GM21825 (cell line): ENCODE data around the gene GLI1.
"Not testable (repeated sequence)": the region's sequence is repeated elsewhere in the genome, so short reads cannot be mapped to it uniquely, and the experiment has no call there.

Experiments
- ATAC-seq: cut with Tn5 transposase; IDR thresholded peaks from one replicate; pipeline ENCODE4 v1.9.1; 2021; ENCODE audit warnings: mild to moderate bottlenecking, moderate library complexity; ENCODE audit not compliant: unreplicated experiment

GLI1 gene

DNA sequence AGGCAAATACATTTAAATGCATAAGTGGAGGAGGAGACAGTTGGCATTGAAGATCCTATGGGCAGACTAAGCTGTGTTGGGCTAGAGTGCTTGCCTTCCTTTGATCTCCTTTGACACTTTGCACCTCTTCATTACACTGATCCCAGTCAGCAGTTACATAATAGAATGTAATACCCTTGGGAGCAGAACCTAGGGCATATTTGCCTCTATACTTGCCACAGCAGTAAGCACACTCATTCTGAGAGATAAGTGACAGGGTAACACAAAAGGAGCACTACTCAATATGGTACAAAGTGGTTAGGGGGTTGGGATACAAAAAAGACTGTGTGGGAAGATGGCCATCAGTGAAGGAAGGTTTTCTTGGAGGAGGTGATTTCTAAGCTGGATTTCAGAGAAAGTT, 37.2 kb downstream of the GLI1 start:
- no peak for ATAC-seq

DNA sequence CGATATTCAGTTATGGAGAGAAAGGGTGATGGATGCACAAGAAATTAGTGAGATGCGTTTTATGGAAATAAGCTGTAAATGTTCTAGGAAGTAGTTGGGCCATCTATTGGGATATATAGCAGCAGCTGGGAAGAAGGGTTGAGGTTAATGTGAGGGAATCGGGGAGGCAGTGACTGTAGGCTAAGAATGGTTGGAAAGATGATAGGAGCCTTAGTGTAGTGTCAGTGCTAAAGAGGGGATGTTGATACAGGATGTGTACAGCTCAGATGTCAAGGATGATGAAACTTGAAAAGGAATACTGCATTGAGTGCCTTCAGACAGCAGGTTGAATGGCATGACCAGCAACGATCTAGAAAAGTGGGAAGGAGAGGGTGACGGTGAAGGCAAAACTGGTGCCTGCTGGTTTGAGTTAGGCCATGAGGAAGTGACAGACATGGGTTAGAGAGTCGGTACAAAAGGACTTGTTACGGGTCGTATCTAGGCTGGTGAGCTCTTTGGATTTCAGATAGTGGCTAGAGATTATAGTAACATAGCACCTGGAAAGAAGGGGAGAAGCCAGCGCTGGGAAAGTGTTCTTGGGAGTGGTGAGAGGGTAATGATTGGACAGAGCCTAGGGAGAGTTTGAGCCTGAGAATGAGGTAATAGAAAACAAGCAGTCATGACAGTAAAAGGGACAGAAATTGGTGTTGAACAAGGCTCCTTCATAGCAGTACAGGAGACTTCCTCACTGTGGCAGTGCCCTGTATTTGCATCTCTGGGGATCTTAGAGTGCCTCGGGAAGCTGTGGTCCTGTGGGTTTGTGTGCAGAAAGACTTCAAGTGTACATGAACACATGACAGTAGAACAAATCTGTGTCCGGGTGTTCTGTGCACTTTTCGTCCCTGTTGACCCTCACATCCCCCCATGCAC, 37.9 kb downstream of the GLI1 start:
- ATAC-seq, result no peak

DNA sequence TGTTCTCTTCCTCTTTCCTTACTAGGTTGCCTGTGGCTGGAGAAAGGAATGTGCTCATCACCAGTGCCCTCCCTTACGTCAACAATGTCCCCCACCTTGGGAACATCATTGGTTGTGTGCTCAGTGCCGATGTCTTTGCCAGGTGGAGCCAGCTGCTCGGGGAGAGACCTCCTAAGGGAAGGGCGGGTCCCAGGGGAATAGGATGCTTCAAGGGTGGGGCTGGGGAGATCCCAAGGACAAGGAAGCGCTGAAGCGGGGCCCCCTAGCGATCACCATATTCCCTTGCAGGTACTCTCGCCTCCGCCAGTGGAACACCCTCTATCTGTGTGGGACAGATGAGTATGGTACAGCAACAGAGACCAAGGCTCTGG, 38.5 kb downstream of the GLI1 start:
- no peak for ATAC-seq

DNA sequence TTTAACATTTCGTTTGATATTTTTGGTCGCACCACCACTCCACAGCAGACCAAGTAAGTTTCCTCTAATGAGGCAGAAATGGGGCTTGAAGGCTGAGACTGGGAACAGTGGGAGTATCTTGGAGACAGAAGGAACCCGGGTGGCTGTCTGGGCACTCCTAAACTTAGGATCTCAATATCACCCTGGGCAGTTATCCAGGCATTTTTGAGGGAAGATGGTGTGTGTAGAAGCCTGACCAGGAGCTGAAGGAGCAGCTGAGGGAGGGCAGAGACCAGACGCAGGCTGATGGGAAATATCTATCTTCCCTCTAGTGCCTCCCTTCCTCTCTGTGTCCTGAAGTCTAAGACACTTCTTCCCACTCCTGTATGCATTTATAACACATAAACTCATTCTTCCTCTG, 39.0 kb downstream of the GLI1 start:
- no peak for ATAC-seq

DNA sequence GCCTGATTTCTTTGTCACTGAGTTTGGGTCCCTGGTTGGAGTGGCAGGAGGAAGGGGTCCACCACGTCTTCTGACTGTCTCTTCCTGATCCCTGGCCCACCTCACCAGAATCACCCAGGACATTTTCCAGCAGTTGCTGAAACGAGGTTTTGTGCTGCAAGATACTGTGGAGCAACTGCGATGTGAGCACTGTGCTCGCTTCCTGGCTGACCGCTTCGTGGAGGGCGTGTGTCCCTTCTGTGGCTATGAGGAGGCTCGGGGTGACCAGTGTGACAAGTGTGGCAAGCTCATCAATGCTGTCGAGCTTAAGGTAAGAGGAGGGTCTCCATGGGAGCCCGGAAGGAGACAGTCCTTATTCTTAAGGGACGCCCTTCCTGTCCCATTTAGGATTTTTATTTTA, 40.6 kb downstream of the GLI1 start:
- no peak for ATAC-seq

DNA sequence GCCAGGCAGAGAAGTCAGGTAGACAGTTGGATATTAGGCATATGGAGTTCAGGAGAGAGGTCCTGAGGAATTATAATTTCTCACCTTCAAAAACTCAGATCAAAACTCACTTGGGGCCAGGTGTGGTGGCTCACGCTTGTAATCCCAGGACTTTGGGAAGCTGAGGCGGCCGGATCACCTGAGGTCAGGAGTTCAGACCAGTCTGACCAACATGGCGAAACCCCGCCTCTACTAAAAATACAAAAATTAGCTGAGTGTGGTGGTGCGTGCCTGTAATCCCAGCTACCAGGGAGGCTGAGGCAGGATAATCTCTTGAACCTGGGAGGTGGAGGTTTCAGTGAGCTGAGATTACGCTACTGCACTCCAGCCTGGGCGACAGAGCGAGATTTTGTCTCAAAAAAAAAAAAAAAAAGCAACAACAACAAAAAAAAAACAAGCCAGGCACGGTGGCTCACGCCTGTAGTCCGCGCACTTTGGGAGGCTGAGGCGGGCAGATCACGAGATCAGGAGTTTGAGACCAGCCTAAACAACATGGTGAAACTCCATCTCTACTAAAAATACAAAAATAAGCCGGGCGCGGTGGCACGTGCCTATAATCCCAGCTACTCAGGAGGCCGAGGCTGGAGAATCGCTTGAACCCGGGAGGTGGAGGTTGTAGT, 42.9 kb downstream of the GLI1 start:
- not testable (repeated sequence) for ATAC-seq

DNA sequence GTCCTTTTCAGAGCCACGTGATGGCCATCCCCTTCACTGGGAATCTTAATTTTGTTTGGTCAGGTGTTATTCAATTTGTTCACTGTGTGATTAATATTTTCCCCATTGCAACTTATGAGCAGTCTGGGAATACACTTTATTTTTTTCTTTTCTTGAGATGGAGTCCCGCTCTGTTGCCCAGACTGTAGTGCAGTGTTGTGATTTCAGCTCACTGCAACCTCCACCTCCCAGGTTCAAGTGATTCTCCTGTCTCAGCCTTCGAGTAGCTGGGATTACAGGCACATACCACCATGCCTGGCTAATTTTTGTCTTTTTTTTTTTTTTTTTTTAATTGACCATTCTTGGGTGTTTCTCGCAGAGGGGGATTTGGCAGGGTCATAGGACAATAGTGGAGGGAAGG, 47.0 kb downstream of the GLI1 start:
- ATAC-seq, result not testable (repeated sequence)

DNA sequence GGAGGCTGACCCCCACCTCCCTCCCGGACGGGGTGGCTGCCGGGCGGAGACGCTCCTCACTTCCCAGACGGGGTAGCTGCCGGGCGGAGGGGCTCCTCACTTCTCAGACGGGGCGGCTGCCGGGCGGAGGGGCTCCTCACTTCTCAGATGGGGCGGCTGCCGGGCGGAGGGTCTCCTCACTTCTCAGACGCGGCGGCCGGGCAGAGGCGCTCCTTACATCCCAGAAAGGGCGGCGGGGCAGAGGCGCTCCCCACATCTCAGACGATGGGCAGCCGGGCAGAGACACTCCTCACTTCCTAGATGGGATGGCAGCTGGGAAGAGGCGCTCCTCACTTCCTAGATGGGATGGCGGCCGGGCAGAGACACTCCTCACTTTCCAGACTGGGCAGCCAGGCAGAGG, 48.2 kb downstream of the GLI1 start:
- ATAC-seq, result not testable (repeated sequence)

DNA sequence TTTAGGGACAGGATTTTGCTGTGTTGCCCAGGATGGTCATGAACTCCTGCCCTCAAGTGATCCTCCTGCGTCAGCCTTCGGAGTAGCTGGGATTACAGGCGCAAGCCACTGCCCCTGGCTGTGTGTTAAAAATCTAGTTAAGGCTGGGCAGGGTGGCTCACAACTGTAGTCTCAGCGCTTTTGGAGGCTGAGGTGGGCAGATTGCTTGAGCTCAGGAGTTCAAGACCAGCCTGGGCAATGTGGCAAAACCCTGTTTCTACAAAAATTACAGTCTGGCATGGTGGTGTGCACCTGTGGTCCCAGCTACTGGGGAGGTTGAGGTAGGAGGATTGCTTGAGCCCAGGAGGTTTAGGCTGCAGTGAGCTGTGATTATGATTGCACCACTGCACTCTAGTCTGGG, 51.6 kb downstream of the GLI1 start:
- no peak for ATAC-seq

DNA sequence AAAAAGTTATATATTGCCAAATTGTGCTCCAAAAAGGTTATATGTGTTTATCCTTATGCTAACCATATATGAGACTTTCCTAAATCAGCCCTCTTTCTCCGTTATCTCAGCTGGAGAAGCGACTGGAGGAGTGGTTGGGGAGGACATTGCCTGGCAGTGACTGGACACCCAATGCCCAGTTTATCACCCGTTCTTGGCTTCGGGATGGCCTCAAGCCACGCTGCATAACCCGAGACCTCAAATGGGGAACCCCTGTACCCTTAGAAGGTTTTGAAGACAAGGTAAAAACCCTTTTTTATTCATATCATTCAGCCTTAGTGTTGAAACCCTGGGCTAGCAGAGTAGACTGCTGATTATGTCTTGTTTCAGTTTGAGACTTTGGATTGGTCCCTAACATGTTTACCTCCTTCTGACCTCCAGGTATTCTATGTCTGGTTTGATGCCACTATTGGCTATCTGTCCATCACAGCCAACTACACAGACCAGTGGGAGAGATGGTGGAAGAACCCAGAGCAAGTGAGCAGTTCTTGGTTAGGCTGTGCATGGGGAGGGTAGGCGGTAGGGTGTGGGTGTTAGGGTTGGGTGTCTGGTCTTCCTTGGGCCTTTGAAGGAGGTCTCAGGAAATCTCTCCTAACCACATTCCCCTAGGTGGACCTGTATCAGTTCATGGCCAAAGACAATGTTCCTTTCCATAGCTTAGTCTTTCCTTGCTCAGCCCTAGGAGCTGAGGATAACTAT, 52.2 kb downstream of the GLI1 start:
- no peak for ATAC-seq

DNA sequence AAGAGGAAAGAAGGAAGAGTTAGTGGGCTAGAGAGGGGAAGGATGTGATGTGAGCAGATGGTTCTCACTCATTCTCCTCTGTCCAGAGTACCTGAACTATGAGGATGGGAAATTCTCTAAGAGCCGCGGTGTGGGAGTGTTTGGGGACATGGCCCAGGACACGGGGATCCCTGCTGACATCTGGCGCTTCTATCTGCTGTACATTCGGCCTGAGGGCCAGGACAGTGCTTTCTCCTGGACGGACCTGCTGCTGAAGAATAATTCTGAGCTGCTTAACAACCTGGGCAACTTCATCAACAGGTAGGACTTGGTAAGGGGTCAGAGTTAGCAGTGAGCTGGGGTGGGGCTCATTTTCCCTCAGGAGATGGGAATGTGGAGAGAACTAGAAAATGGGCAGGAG, 53.1 kb downstream of the GLI1 start:
- no peak for ATAC-seq

DNA sequence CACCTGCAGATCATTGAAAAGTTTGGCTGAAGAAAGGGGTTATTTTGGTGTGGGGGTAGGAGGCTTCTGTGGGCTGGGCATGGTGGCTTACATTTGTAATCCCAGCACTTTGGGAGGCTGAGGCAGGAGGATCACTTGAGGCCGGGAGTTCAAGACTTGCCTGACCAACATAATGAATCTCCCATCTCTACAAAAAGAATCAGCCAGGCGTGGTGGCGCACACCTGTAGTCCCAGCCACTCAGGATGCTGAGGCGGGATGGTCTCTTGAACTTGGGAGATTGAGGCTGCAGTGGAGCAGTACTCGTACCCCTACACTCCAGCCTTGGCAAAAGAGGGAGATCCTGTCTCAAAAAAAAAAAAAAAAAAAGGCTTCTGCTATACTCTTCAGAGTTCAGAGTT, 53.7 kb downstream of the GLI1 start:
- no peak for ATAC-seq

DNA sequence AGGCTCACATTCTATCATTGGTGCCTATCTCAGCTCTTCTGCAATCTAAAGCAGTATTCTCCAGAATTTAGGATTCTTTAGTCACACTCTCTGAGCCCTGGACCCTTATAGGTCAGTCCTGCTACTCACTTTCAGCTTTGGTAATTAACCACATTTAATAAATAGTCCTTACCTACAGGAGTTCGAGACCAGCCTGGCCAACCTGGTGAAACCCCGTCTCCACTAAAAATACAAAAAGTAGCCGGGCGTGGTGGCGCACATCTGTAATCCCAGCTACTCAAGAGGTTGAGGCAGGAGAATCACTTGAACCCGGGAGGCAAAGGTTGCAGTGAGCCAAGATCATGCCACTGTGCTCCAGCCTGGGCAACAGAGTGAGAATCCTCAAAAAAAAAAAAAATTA, 54.1 kb downstream of the GLI1 start:
- ATAC-seq, result not testable (repeated sequence)

DNA sequence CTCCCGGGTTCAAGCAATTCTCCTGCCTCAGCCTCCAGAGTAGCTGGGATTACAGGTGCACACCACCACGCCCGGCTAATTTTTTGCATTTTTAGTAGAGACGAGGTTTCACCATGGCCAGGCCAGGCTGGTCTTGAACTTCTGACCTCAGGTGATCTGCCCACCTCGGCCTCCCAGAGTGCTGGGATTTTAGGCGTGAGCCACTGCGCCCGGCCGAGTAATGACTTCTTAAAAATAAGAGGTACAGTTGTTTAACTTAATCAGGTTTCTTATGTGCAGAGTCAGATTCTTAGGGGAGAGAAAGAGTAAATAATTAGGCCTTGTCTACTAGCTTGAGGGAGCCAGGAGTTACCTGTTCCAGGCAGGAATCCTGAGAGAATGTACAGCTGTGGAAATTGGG, 54.7 kb downstream of the GLI1 start:
- ATAC-seq, result not testable (repeated sequence)

DNA sequence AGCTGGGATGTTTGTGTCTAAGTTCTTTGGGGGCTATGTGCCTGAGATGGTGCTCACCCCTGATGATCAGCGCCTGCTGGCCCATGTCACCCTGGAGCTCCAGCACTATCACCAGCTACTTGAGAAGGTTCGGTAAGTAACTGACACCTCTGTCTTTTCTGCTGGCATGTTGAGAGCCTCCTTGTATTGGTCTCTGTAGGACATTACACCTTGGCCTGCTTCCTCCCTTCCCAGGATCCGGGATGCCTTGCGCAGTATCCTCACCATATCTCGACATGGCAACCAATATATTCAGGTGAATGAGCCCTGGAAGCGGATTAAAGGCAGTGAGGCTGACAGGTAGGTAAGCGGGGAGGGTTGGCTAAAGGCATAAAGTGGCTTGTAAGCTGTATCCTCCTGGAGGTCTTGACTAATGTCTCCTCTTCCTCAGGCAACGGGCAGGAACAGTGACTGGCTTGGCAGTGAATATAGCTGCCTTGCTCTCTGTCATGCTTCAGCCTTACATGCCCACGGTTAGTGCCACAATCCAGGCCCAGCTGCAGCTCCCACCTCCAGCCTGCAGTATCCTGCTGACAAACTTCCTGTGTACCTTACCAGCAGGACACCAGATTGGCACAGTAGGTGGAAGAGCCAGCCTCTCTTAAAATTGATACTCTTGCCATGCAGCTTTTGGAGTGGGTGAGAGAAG, 55.3 kb downstream of the GLI1 start:
- ATAC-seq, result no peak

DNA sequence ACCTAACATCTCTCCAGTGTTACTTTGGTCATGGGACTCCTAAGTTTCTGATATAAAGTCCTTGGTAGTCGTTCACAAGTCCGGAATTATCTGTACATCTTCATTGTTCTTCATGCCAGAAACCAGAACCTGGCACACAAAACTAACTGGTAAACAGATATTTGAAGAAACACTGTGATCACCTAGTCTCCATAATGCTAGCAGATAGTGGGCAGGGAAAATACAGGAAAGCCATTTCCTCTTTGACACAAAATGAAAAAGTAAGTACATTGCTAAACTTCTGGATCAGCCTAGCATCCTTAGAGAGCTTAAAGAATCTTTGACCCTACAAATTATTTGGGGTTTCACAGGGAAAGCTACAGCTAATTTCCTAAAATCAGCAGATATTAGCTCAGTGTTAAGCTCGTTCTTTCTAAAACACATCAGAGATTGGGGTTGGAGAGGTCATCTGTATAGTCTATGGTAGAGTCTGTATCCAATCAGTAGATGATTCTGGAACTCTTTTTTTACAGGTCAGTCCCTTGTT, 55.9 kb downstream of the GLI1 start:
- ATAC-seq, result no peak

DNA sequence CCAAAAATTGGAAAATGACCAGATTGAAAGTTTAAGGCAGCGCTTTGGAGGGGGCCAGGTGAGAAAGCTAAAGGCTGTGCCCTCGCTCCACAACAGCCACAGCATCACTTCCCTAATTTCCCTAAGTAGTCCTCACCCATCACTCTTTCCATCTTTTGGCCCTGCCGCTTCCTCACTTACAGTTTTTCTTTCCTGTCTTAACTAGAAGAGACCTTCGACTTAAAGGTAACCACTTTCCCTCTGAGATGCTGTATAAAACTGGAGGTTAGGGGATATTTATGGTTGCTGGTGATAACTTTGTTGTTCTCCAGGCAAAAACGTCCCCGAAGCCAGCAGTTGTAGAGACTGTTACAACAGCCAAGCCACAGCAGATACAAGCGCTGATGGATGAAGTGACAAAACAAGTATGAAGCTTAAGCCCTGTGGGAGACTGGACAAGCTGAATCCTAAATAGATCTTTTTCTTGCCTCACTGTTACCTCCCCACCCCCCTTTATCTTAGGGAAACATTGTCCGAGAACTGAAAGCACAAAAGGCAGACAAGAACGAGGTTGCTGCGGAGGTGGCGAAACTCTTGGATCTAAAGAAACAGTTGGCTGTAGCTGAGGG, 56.5 kb downstream of the GLI1 start:
- ATAC-seq, result no peak

DNA sequence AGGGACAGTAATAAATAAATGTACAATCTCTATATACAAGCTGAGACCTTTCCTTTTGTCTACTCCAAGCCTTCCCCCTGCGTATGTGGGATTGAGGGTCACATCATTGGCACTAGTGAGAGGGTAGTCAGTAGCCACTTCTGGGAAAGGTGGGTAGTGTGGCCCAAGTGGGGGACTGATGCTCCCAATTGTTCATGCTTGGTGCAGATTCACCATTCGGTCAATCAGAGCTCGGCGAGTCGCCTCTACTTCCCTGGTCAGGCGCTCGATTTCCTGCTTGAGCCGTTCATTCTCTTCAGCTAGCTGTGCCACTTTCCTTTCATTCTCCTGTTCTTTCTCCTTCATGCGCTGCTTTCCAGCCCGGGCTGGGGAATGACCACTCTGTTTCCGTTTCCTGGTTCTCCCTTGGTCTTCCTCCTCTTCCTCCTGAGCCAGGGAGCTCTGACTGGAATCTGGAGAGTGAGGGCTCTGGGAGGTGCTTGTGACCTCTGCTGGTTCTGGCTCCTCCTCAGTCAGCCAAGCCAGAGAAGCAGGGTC, 57.1 kb downstream of the GLI1 start:
- no peak for ATAC-seq

DNA sequence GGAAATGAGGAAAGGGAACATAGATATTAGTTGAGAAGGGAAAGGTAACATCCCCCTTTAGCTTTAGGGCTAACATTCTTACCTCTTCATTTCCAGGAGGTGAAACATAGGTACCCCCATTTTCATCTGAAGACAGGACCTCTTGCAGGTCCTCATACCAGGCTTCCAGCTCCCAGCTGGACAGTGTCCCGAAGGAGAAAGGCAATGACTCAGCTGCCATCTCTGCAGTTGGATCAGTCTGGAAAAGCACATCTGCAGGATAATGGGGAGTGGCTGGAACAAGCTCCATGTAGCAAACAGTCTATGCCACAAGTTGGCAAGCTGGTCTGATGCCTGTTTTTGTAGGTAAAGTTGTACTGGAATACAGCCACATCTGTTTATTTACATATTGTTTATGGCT, 57.6 kb downstream of the GLI1 start:
- no peak for ATAC-seq

DNA sequence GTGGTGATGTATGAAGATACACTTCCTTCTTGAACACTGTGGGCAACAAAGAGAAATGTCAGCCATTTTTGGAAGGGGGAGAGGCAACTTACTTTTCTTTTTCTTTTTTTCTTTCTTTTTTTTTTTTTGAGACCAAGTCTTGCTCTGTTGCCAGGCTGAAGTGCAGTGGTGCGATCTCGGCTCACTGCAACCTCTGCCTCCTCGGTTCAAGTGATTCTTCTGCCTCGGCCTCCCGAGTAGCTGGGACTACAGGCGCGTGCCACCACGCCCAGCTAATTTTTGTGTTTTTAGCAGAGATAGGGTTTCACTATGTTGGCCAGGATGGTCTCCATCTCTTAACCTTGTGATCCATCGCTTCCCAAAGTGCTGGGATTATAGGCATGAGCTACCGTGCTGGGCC, 58.1 kb downstream of the GLI1 start:
- ATAC-seq, result not testable (repeated sequence)
